GM18517 (cell line): Measurements from ENCODE around the gene SCGB3A2.

Experiments used
- ATAC-seq: cut with Tn5 transposase; IDR thresholded peaks from one replicate; pipeline ENCODE4 v1.9.1; 2021; ENCODE audit warnings: mild to moderate bottlenecking, moderate library complexity; ENCODE audit not compliant: unreplicated experiment

SCGB3A2 gene

GRCh38 chr5:147902609-147903115, 24.2 kb downstream of the SCGB3A2 start:
- ATAC-seq: no peak

- ATAC-seq: no peak
These were observed 25.6 kb downstream of the SCGB3A2 start for GRCh38 chr5:147904110-147904509.

- ATAC-seq: no peak
These were observed 28.0 kb downstream of the SCGB3A2 start, which contains the start of gene C5orf46 for GRCh38 chr5:147906326-147907095. Gene C5orf46, minus strand, starts transcription at chr5:147906538. Its CDS starts 37 bp downstream, at chr5:147906501.

DNA sequence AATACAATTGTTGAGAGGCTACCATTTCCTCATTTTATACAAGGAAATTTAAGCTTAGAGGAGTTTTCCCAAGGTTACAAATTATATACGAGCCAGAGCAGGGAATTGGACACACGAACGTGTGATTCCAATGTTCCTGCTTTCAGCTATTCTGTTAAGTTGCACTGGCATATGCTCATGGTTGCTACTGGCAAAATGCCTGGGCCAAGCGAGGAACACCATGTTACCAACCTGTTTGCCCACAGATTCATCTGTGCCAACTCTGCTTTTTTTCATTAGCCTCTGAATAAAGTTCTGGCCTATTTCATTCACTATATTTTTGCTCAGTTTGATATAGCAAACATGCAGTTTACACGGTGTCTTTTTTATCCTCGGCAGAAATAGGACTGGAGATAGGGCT, 32.9 kb downstream of the SCGB3A2 start:
- no peak for ATAC-seq

DNA sequence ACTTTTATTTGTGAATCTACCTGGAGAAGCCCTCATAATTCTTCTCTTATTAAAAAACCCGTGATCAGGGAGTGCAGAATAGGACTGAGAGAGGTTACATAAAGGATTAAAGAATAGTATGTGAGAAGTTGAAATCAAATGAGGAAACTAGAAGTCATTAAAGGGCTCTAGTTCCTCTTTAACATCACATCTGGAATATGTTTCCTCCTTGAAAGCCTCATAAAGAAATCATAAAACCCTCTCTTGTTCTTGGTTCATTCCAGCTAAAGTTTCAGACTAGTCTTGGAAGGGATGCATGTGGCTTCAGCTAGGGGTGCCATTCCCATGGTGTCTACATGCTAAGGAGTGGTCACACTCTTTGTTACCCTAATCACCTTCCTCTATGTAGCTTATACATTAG, 33.5 kb downstream of the SCGB3A2 start:
- ATAC-seq: no peak

GRCh38 chr5:147913786-147914185, 35.3 kb downstream of the SCGB3A2 start:
- no peak for ATAC-seq

DNA sequence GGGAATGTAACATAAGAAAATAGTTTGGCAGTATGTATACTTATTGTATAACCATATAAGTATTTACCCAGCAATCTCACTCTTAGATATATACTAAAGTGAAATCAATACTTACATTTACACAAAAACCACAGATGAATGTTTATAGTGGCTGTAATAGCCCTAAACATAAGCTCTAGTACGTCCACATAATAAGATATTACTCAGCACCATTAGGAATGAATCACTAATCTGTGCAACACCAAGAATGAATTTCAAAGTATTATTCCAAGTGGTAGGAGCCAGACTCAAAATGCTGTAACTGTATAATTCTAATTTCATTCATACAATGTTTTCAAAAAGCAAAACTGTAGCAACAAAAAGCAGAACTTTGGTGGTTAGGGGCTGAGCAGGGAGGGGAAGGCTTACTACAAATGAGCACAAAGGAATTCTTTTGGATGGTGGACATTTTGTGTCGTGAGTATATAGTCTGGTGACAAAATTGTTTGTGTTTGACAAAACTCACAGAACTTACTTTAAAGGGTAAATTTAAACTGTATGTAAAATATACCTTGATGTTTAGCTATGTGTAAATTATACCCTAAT, 39.7 kb downstream of the SCGB3A2 start:
- no peak for ATAC-seq

DNA sequence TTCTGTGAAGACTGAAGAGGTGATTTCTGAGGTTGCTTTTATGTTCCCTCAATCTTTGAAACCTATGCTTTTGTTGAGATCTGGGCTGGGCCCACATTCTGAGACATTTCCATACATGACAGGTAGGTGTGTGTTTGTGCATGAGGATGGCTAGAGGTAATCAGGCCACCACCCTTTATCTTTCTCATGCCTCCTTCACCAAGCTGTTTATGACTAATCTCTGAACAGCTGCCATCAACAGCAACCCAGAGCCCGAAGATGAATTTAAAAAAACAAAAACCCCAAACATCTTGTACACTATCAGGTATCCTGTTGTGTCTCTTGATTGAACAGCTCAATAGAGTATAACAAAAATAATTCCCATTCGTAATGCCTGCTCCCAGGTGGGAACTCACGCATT, 40.4 kb downstream of the SCGB3A2 start:
- no peak for ATAC-seq

DNA sequence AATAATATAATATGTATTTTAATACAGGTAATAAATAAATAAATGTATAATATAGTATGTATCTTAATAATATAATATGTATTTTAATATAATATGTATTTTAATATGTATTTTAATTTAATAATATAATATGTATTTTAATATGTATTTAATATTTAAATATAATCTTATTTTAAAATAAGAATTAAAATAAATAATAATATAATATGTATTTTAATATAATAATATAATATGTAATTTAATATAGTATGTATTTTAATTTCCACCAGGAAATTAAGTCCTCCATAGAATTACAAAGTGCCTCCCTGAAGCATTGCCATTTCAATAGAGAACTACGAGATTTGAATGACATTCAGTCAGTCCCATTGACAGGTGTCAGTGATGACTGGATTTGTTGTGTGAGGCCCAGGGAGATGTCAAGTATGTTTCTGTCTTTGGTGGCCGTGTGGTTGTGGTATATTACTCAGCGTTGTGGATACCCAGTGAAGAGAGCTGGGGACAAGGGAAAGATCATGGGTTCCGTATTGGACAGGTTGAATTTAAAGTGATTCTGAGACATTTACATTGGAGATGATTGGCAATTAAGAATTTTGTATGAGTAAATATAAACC, 42.0 kb downstream of the SCGB3A2 start:
- ATAC-seq: no peak

DNA sequence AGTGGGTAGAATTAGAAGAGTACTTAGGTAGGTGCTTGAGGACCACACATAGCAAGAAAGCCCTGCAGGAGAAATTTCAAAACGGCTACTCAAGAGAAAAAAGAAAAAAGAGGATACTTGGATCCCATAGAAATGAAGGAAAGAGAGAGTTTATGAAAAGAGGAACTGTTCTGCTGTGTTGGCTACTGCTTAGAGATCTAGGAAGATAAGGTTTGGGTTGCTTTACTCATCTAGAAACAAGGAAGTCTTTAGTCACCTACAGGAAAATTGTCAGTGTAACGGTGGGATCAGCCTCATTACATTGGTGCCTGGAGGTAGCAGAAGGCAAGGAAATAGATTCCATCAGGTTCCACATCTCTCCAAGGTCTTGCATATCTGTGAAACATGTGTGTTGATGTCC, 42.6 kb downstream of the SCGB3A2 start:
- ATAC-seq: no peak

- ATAC-seq: no peak
These were observed 46.5 kb downstream of the SCGB3A2 start for GRCh38 chr5:147925020-147925419.

DNA sequence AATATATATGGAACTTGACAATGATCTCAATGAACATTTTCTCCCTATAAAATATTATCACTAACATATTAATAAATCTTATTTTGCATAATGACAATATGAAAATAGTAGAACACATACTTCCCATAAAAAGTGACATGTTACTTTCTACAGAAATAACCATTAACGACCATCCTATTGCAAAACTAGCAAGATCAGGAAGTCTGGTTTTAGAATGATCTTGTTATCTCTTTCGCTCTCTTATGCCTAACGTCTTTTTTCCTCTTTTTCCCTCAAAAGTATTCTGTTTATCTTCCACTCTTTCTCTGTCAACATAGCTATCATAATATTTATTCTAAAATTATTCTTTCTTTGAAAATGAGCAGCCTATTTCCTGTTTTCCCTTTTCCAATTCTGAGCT, 49.4 kb downstream of the SCGB3A2 start:
- ATAC-seq: no peak

DNA sequence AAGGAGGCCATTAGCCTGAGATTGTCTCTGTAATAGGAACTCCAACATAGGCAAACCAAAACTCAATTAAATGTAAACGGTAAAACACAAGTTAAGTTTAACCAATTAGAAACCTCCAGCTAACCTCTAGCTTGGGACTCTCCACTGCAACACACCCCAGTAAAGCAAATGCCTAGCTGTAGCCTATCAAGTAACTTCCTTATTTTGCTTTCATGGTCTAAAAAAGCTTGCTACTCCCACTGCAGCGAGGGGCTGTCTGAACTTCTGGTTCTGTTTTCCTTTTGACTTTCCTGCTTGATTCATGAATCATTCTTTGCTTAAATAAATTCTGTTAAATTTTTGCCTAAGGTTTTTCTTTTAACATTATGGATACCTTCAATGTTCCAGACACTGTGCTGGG, 52.3 kb downstream of the SCGB3A2 start:
- peak; percentile 77 for ATAC-seq
